GM18858 (cell line): ENCODE data around the gene NXT1.
A peak's percentile ranks its signal among the peaks of the same experiment; 100 is the strongest.

Source experiments
- ATAC-seq: cut with Tn5 transposase; IDR thresholded peaks from one replicate; pipeline ENCODE4 v1.9.1; 2021; ENCODE audit not compliant: unreplicated experiment

Gene NXT1

GRCh38 chr20:23358923-23359593 lies 8.5 kb downstream of the NXT1 start:
- no peak for ATAC-seq

GRCh38 chr20:23360531-23360930 lies 9.9 kb downstream of the NXT1 start:
- no peak for ATAC-seq

- no peak for ATAC-seq
Measured at GRCh38 chr20:23361119-23361475, 10.5 kb downstream of the NXT1 start.

- peak; percentile 44 for ATAC-seq
Measured at GRCh38 chr20:23361476-23362391, 11.1 kb downstream of the NXT1 start, which contains the start of gene GZF1. TSS of gene GZF1 (plus strand) at chr20:23362182. CDS start at chr20:23364384, 2,202 bp downstream.

GRCh38 chr20:23362392-23363256 lies 12.0 kb downstream of the NXT1 start:
- peak; percentile 7 for ATAC-seq

GRCh38 chr20:23363257-23363649 lies 12.7 kb downstream of the NXT1 start:
- no peak for ATAC-seq

- no peak for ATAC-seq
Measured at GRCh38 chr20:23365390-23366165, 15.0 kb downstream of the NXT1 start.

- peak; percentile 20 for ATAC-seq
Measured at GRCh38 chr20:23366384-23366783, 15.8 kb downstream of the NXT1 start.

- ATAC-seq, result no peak
Measured at GRCh38 chr20:23367770-23368169, 17.2 kb downstream of the NXT1 start.

- no peak for ATAC-seq
Measured at GRCh38 chr20:23368316-23369071, 17.9 kb downstream of the NXT1 start.

- no peak for ATAC-seq
Measured at GRCh38 chr20:23369072-23369823, 18.7 kb downstream of the NXT1 start.

GRCh38 chr20:23370274-23370673 lies 19.7 kb downstream of the NXT1 start:
- ATAC-seq, result no peak

- no peak for ATAC-seq
Measured at GRCh38 chr20:23370873-23371272, 20.3 kb downstream of the NXT1 start.

GRCh38 chr20:23371496-23371895 lies 20.9 kb downstream of the NXT1 start:
- no peak for ATAC-seq

- no peak for ATAC-seq
Measured at GRCh38 chr20:23374441-23374840, 23.9 kb downstream of the NXT1 start.

- ATAC-seq, result no peak
Measured at GRCh38 chr20:23375827-23376226, 25.2 kb downstream of the NXT1 start.

GRCh38 chr20:23379772-23380171 lies 29.2 kb downstream of the NXT1 start:
- no peak for ATAC-seq

GRCh38 chr20:23381876-23382275 lies 31.3 kb downstream of the NXT1 start:
- no peak for ATAC-seq
